OCI-LY1 (cell line): Measurements from ENCODE around the gene MLANA.

Source experiments
- H2AFZ ChIP-seq: fragments of 200-600 bp; sonication (generic), shearing (Covaris generic); 2 replicates; pipeline ENCODE4 v1.6.0; 2014; ENCODE audit warnings: antibody characterized with exemption, mild to moderate bottlenecking, low read length
- H3F3A ChIP-seq: fragments of 200-600 bp; sonication (generic), shearing (Covaris generic); 2 replicates; pipeline ENCODE4 v1.6.0; 2014; ENCODE audit warnings: mild to moderate bottlenecking, antibody characterized with exemption, low read length, moderate library complexity; ENCODE audit not compliant: insufficient read depth
- H3K27ac ChIP-seq: fragments of 200-600 bp; sonication (generic); 2 replicates; pipeline ENCODE4 v1.5.1; 2014; ENCODE audit warnings: low read length, mixed run types, mild to moderate bottlenecking, low read depth; ENCODE audit not compliant: poor library complexity, severe bottlenecking
- H3K27me3 ChIP-seq: fragments of 200-600 bp; sonication (generic); 2 replicates; pipeline ENCODE4 v1.6.0; 2014; ENCODE audit warnings: antibody characterized with exemption, mild to moderate bottlenecking, low read length, moderate library complexity; ENCODE audit not compliant: insufficient read depth
- H3K36me3 ChIP-seq: fragments of 200-600 bp; sonication (generic); 2 replicates; pipeline ENCODE4 v1.6.1; 2014; ENCODE audit warnings: mild to moderate bottlenecking, antibody characterized with exemption, low read length, moderate library complexity, mixed read lengths; ENCODE audit not compliant: insufficient read depth
- H3K4me1 ChIP-seq: fragments of 200-600 bp; sonication (generic); 2 replicates; pipeline ENCODE4 v1.5.1; 2014; ENCODE audit warnings: mild to moderate bottlenecking, low read length, moderate library complexity; ENCODE audit not compliant: insufficient read depth, severe bottlenecking
- H3K4me2 ChIP-seq: fragments of 200-600 bp; sonication (generic), shearing (Covaris generic); 2 replicates; pipeline ENCODE4 v1.6.1; 2014; ENCODE audit warnings: low read length
- H3K4me3 ChIP-seq: fragments of 200-600 bp; sonication (generic); 2 replicates; pipeline ENCODE4 v1.5.1; 2014; ENCODE audit warnings: low read length, low read depth, mild to moderate bottlenecking, mixed read lengths; ENCODE audit not compliant: poor library complexity, severe bottlenecking
- H3K79me2 ChIP-seq: fragments of 200-600 bp; shearing (Covaris generic); 2 replicates; pipeline ENCODE4 v1.6.1; 2016; ENCODE audit warnings: mixed run types, low read length, mixed read lengths; ENCODE audit not compliant: insufficient read depth
- H3K9ac ChIP-seq: fragments of 200-600 bp; sonication (generic), shearing (Covaris generic); 2 replicates; pipeline ENCODE4 v1.6.1; 2014; ENCODE audit warnings: mild to moderate bottlenecking, low read length, mixed read lengths
- H3K9me2 ChIP-seq: fragments of 200-600 bp; sonication (generic), shearing (Covaris generic); 2 replicates; pipeline ENCODE4 v1.6.1; 2014; ENCODE audit warnings: low read depth, mild to moderate bottlenecking, low read length, mixed read lengths
- H3K9me3 ChIP-seq: fragments of 200-600 bp; shearing (Covaris generic); 2 replicates; pipeline ENCODE4 v1.6.1; 2014; ENCODE audit warnings: low read length, mixed read lengths
- H4K20me1 ChIP-seq: fragments of 200-600 bp; sonication (generic), shearing (Covaris generic); 2 replicates; pipeline ENCODE4 v1.6.0; 2016; ENCODE audit warnings: mild to moderate bottlenecking, low read length; ENCODE audit not compliant: insufficient read depth
- CTCF ChIP-seq: fragments of 200-600 bp; sonication (generic), shearing (Covaris generic); IDR thresholded peaks from 2 replicates; pipeline ENCODE4 v1.5.1; 2017; ENCODE audit warnings: mild to moderate bottlenecking, antibody characterized with exemption, low read length, moderate library complexity, mixed read lengths
- EZH2 ChIP-seq: fragments of 200-600 bp; sonication (generic), shearing (Covaris generic); IDR thresholded peaks from 2 replicates; pipeline ENCODE4 v1.8.0; 2017; ENCODE audit warnings: borderline replicate concordance, mixed run types, mild to moderate bottlenecking, antibody characterized with exemption, low read length, moderate library complexity, mixed read lengths

Gene MLANA

GRCh38 chr9:5908918-5909317 is 18.2 kb downstream of the MLANA start:
- no peaks in the 10 kb centered on the region for H3K79me2 ChIP-seq
- no peak overlapping the region for H3K27ac ChIP-seq
- no peaks in the 10 kb centered on the region for H3K27me3 ChIP-seq
- no peak overlapping the region for H2AFZ ChIP-seq
- no peaks in the 10 kb centered on the region for H3K9me3 ChIP-seq
- TF ChIP-seq EZH2 (no peak), CTCF (no peak)
- H3K9ac ChIP-seq: no peak overlapping the region
- H3K9me2 ChIP-seq: no peaks in the 10 kb centered on the region
- H4K20me1 ChIP-seq: no peaks in the 10 kb centered on the region
- no peak overlapping the region for H3K4me3 ChIP-seq
- no peak overlapping the region for H3K4me2 ChIP-seq
- no peaks in the 10 kb centered on the region for H3F3A ChIP-seq
- no peaks in the 10 kb centered on the region for H3K36me3 ChIP-seq
- peaks cover 6% of the 10 kb centered on the region for H3K4me1 ChIP-seq

DNA sequence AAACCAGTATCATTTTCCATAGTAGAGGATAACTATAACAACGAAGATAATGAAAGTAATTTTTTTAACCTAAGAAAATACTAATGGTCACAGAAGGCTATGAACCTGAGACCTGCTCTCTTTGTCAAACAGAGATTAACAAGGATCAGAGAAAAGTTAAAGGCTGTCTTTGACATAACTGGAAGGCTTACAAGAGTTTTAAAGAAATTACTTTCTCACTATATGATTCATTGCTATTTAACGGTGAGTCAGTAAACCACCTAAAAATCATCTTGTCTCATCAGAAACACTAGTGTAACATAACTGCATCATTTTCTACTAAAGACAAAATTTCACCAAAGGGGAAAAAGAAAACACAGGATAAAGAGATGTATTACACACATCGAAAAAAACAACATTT is 19.3 kb downstream of the MLANA start:
- no peaks in the 10 kb centered on the region for H3K27me3 ChIP-seq
- H3K79me2 ChIP-seq: no peaks in the 10 kb centered on the region
- H3K36me3 ChIP-seq: no peaks in the 10 kb centered on the region
- no peaks in the 10 kb centered on the region for H4K20me1 ChIP-seq
- no peaks in the 10 kb centered on the region for H3K9me2 ChIP-seq
- no peak overlapping the region for H3K9ac ChIP-seq
- H2AFZ ChIP-seq: no peak overlapping the region
- H3K4me2 ChIP-seq: no peak overlapping the region
- H3K27ac ChIP-seq: no peak overlapping the region
- H3K4me3 ChIP-seq: no peak overlapping the region
- H3K4me1 ChIP-seq: peaks cover 6% of the 10 kb centered on the region
- no peak for TF ChIP-seq CTCF
- TF ChIP-seq EZH2: no peak
- H3K9me3 ChIP-seq: no peaks in the 10 kb centered on the region
- no peaks in the 10 kb centered on the region for H3F3A ChIP-seq

- no peaks in the 10 kb centered on the region for H3K36me3 ChIP-seq
- no peaks in the 10 kb centered on the region for H3K9me3 ChIP-seq
- no peak overlapping the region for H3K4me2 ChIP-seq
- 0 out of 2 replicates have a peak, but pooled peaks cover 1% of the 10 kb centered on the region for H3F3A ChIP-seq
- H3K4me1 ChIP-seq: peaks cover 6% of the 10 kb centered on the region
- H3K27ac ChIP-seq: no peak overlapping the region
- no peak overlapping the region for H2AFZ ChIP-seq
- H3K9ac ChIP-seq: no peak overlapping the region
- no peaks in the 10 kb centered on the region for H3K9me2 ChIP-seq
- H3K27me3 ChIP-seq: no peaks in the 10 kb centered on the region
- no peaks in the 10 kb centered on the region for H3K79me2 ChIP-seq
- TF ChIP-seq EZH2 (no peak), CTCF (no peak)
- no peaks in the 10 kb centered on the region for H4K20me1 ChIP-seq
- H3K4me3 ChIP-seq: no peak overlapping the region
These were observed 19.8 kb downstream of the MLANA start for GRCh38 chr9:5910413-5911057.
